ENCODE results near the gene CRYGS. TPM values are rescaled to one million over a fixed set of nuclear protein-coding genes. Genes with fewer than 3 reads are reported as not detected.

The CRYGS gene
- total and polyA plus RNA-seq, 9 donors: 1.2 to 3.3 (median 2.2) TPM

- WGBS, 3 donors: 50 to 69% (median 67%) methylated on average over 5 of the region's 5 CpGs
- TF ChIP-seq EP300 (IDR thresholded peaks at IDR 0.05) (no peak), POLR2A (IDR thresholded peaks at IDR 0.05) (no peak), CTCF (IDR thresholded peaks at IDR 0.05) (no peak)
- no peaks in the 10 kb centered on the region for H3K36me3 ChIP-seq
- no peak for DNase-seq
- H3K4me1 ChIP-seq (ENCODE audit: insufficient read depth): no peaks in the 10 kb centered on the region
- intact Hi-C loops (cut with DNase I): no loop called here
- H3K9me3 ChIP-seq: no peaks in the 10 kb centered on the region
- H3K27ac ChIP-seq: no peak overlapping the region
- H3K4me3 ChIP-seq: no peak overlapping the region
- no peaks in the 10 kb centered on the region for H3K27me3 ChIP-seq
Measured at GRCh38 chr3:186520431-186520830, 23.7 kb downstream of the CRYGS start.

GRCh38 chr3:186519021-186519658 is 25.0 kb downstream of the CRYGS start:
- H3K4me1 ChIP-seq (ENCODE audit: insufficient read depth): no peaks in the 10 kb centered on the region
- no peak overlapping the region for H3K27ac ChIP-seq
- intact Hi-C loops (cut with DNase I): no loop called here
- H3K27me3 ChIP-seq: no peaks in the 10 kb centered on the region
- H3K36me3 ChIP-seq: no peaks in the 10 kb centered on the region
- WGBS, 3 donors: 60 to 66% (median 61%) methylated on average over 6 of the region's 6 CpGs
- no peak overlapping the region for H3K4me3 ChIP-seq
- no peaks in the 10 kb centered on the region for H3K9me3 ChIP-seq
- DNase-seq: no peak
- TF ChIP-seq EP300 (IDR thresholded peaks at IDR 0.05) (no peak), CTCF (IDR thresholded peaks at IDR 0.05) (no peak), POLR2A (IDR thresholded peaks at IDR 0.05) (no peak)

- DNase-seq: no peak
- Histone ChIP-seq H3K36me3 (no peaks in the 10 kb centered on the region), H3K27ac (no peak overlapping the region), H3K9me3 (no peaks in the 10 kb centered on the region), H3K27me3 (no peaks in the 10 kb centered on the region), H3K4me1 (ENCODE audit: insufficient read depth) (no peaks in the 10 kb centered on the region), H3K4me3 (no peak overlapping the region)
- no peak for TF ChIP-seq EP300 (IDR thresholded peaks at IDR 0.05)
- TF ChIP-seq POLR2A (IDR thresholded peaks at IDR 0.05): no peak
- no peak for TF ChIP-seq CTCF (IDR thresholded peaks at IDR 0.05)
- WGBS, 3 donors: 80 to 86% (median 83%) methylated on average over 4 of the region's 4 CpGs
- intact Hi-C loops (cut with DNase I): no loop called here
Measured at GRCh38 chr3:186517218-186517617, 27.0 kb downstream of the CRYGS start.

- no peak overlapping the region for H3K27ac ChIP-seq
- TF ChIP-seq EP300 (IDR thresholded peaks at IDR 0.05) (no peak), POLR2A (IDR thresholded peaks at IDR 0.05) (no peak), CTCF (IDR thresholded peaks at IDR 0.05) (no peak)
- no peaks in the 10 kb centered on the region for H3K9me3 ChIP-seq
- no peaks in the 10 kb centered on the region for H3K27me3 ChIP-seq
- 94 to 100% (median 97%) methylated on average over 2 of the region's 2 CpGs for WGBS, 3 donors
- no peaks in the 10 kb centered on the region for H3K4me1 ChIP-seq (ENCODE audit: insufficient read depth)
- intact Hi-C loops (cut with DNase I): no loop called here
- H3K4me3 ChIP-seq: no peak overlapping the region
- no peaks in the 10 kb centered on the region for H3K36me3 ChIP-seq
- DNase-seq: no peak
Measured at GRCh38 chr3:186516646-186517045, 27.5 kb downstream of the CRYGS start.

Data from ovary (tissue), 9 donors.